ENCODE measurements around the gene BRAF.

- TF ChIP-seq POLR2AphosphoS5 (IDR thresholded peaks at IDR 0.05; ENCODE audit: low read depth, low read length) (no peak), POLR2A (IDR thresholded peaks at IDR 0.05; ENCODE audit: low read depth, low read length) (no peak)
Measured at GRCh38 chr7:140734729-140735128, 190.0 kb downstream of the BRAF start.
